NCI-H460 (cell line): ENCODE data around the gene IGSF1. TPM values are rescaled to one million over a fixed set of nuclear protein-coding genes. Genes with fewer than 3 reads are reported as not detected.

Source experiments
- DNase-seq: peaks from one replicate; pipeline ENCODE4 v3.0.0-alpha.2; 2016; ENCODE audit warnings: low read depth; ENCODE audit errors: extremely low read depth
- polyA plus RNA-seq: library from polyadenylated mRNA; depleted of rRNA; stranded (reverse); fragments of >200 nt; gene quantifications from 2 replicates; pipeline ENCODE4 v1.2.3, GENCODE V29; 2014; cell fraction: nucleus; rRNA removed
- total RNA-seq: library from RNA; depleted of rRNA; stranded (reverse); fragments of >200 nt; shearing (Covaris generic); gene quantifications from 2 replicates; pipeline ENCODE4 v1.2.3, GENCODE V29; 2014; rRNA removed

The IGSF1 gene
- 0.67 and 0.72 TPM in 2 replicates for total RNA-seq
- 0.18 and 0.49 TPM in 2 replicates for polyA plus RNA-seq

GRCh38 chrX:131288738-131289511, at the start of gene IGSF1:
IGSF1 (minus strand) TSS chrX:131289306; CDS start chrX:131286674, 2,632 bp downstream.
- DNase-seq = peak; percentile 5

- DNase-seq = no peak
These were observed 43.2 kb upstream of the IGSF1 start for GRCh38 chrX:131332331-131332730.

GRCh38 chrX:131331152-131331551, 42.0 kb upstream of the IGSF1 start:
- DNase-seq = no peak

- no peak for DNase-seq
These were observed 41.6 kb upstream of the IGSF1 start for GRCh38 chrX:131330735-131331134.

- DNase-seq = no peak
These were observed 33.5 kb upstream of the IGSF1 start for GRCh38 chrX:131322651-131323050.

DNA sequence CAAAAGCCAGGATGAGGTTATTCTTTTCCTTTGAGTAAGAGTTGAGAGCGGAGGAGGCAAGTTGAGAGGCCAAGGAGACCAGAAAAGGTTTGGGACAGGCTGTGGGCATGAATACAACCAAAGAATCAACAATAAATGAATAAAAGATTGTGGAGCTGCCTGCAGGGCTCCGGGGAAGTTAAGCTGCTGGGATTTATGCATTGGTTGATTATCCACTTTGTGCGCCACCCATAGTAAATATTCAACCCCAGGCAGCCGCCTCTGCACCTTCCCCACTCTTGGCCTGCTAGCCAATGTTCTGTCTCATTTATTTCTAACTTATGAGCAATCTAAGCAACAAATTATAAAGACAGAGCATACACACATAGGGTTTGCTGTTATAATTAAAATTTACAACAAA, 28.2 kb upstream of the IGSF1 start:
- DNase-seq = no peak

GRCh38 chrX:131316260-131316659, 27.2 kb upstream of the IGSF1 start:
- no peak for DNase-seq

DNA sequence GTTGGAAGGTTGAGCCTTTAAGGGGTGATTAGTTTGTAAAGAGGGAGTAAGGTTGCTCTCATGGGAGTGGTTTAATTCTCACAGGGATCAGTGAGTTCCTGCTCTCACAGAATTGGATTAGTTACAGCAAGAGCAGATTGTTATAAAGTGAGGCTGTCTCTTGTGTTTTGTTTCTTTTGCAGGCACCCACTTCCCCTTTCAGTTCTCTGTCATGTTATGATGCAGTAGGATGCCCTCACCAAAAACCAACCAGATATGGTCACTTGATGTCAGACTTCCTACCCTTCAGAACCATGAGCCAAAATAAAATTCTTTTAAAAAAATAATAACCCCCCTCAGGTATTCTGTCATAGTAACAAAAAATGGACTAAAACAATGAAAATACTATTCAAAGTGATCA, 19.9 kb upstream of the IGSF1 start:
- DNase-seq = no peak

DNA sequence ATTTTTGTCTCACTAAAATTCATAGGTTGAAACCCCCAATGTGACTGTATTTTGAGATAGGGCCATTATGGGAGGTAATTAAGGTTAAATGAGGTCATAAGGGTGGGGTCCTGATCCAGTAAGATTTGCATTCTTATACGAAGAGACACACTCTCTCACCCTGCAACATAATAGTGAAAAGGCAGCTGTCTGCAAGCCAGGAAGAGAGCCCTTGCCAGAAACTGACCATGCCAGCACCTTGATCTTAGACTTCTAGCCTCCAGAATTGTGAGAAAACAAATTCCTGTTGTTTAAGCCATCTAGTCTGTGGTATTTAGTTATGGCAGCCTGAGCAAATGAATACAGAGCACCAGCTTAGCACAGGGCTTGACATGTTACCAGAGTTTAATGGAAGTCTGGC, 17.5 kb upstream of the IGSF1 start:
- DNase-seq = no peak

DNA sequence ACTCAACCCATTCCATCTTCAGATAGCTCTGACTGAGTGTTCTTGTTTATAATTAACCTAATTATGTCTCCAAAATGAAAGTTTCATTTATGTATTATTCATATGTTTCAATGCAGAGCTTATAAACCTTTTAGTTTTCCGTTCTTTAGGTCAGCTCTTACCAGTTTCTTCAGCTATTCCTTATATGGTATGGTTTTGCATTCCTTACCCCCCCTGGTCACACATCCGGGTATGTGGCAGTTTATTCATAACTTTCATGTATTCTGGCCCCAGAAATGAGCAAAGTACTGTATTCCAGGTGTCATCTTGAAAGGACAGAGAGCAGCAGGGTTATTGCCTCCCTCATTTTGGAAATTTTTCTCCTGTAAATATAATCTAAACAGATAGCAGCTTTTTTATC, 16.8 kb upstream of the IGSF1 start:
- DNase-seq = no peak

DNA sequence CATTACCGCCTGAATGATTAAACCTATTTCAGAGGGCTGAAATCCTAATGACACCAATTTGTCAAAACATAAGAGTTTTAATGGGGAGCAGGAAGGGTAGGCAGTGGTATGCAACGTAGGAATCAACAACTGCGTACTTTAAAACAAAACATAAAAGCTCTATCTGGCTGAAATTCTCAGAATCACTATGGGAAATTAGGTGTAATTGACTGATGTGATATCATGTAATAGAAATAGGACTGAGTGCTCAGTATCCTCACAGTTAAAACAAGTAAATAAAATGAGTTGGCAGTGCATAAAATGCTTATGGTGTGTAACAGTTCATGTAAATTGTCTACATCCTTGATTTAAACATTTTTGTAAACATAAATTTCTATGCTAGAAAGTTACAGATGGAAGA, 13.6 kb upstream of the IGSF1 start:
- DNase-seq = no peak

GRCh38 chrX:131301155-131301554, 12.0 kb upstream of the IGSF1 start:
- no peak for DNase-seq

- DNase-seq = no peak
These were observed 9.7 kb upstream of the IGSF1 start for GRCh38 chrX:131298846-131299245.

DNA sequence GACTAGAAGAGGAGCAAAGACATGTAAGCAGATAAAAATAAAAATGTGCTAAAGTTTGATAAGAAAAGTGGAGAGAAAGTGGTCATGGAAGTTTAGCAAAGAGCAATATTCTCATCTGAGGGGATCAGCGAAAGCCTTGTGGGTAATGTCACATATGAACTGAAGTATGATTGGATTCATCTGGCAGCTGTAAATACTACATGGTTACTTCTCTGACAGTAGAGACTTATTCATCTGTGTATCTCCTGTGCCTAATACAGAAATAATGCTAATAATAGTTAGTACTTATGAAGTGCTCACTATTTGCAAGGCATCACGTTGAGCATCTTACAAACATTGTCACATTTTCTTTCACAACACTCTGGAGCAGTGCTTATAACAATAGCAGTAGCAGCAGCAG, 8.9 kb upstream of the IGSF1 start:
- no peak for DNase-seq

GRCh38 chrX:131289527-131289926, 421 bp upstream of the IGSF1 start:
- no peak for DNase-seq

GRCh38 chrX:131288188-131288587, 918 bp downstream of the IGSF1 start:
- DNase-seq = no peak

DNA sequence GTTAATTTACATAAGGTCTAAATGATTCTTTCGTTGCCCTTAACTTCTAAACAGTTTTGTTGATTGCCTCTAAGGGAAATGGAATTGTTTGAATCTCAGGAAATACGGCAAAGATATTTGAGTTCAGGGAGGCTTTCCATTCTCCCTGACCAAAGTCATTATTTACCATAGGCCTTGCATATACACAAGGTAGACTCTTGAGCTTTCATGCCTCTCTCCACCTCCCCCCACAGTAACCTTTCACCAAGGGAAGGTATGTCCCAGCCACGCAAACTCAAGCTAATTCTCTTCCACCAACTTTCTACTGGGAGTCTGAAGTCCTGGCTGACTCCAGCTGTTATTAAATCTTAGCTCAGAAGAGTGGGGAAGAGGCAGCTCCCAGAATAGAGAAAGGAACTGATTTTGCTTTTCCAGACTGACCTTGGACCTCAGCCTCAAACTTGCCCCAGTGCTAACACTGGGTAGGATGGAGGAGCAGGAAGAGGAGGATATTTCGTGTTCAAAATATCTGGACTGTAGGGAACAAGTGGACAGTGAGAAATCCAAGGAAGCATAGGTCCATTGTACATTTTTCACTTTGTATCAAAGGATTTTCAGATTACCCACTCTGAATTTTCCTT, 1.4 kb downstream of the IGSF1 start:
- DNase-seq = no peak

DNA sequence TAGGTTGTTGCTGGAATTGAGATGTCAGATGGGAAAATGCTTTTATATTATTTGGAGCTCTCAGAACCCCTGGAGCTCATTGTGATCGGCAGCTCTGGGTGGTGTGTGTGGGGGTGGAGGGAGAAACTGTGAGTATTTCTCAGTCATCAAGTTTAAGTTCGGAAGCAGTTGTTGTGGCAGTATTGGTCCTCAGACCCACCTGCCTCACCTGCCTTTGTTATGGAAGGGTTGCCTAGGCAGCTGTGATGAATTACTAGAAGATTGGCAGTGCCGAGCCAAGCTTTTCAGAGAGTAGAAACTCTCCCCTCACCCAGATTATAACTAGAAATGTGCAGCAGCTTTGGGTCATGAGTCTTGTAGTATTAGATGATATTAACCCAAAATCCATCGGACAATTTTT, 9.5 kb downstream of the IGSF1 start:
- no peak for DNase-seq

GRCh38 chrX:131279197-131279596, 9.9 kb downstream of the IGSF1 start:
- DNase-seq = no peak

DNA sequence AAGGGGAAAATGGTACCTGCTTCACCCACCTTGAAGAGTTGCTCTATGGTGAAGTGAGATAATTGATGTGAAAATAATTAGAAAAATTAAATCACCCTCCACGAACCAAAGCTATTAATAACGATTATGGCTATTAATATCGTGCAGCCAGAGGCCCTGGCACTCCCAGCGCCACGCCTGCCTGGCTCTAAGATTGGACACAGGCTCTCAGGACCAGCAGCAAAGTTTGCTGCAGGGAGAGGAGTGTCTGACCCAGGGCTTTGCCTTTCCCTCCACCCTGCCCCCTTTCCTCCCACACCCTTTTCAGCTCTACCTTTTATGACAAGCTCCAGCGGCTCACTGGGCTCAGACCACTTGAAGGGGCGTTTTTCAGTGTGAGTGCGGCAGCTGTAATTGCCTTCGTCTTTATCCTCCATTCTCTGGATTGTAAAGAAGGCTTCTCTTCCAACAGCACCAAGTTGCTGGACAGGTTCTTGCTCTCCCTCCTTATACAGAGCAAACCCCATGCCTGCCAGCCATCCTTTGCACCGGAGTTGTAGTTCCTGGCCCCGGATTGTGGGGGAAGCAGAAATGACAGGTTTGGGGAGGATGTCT, 11.5 kb downstream of the IGSF1 start:
- no peak for DNase-seq

DNA sequence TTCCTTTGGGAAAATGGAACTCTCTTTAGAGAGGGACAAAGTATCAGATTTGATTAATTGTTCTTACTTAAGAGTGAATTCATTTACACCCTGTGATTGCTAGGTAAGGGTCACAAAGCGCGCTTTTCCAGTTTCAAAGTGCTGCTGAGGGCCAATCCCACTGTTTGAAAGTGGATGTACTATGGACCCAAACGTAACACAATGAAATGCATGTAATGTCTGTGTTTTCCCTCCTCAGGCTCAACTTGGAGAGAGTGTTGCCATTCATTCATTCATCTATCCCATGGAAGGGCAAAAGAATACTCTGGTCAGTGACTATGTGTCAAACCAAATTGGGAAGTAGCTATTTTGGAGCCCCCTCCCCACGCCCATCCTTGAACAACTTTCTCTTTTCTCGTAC, 16.1 kb downstream of the IGSF1 start:
- DNase-seq = no peak

GRCh38 chrX:131271826-131272225, 17.3 kb downstream of the IGSF1 start:
- DNase-seq = no peak
